Hematopoietic multipotent progenitor cell (in vitro differentiated cells): Measurements from ENCODE around the gene S100B. TPM values are rescaled to one million over a fixed set of nuclear protein-coding genes. Genes with fewer than 3 reads are reported as not detected.
"Not testable (repeated sequence)": the region's sequence is repeated elsewhere in the genome, so short reads cannot be mapped to it uniquely, and the experiment has no call there.

ENCODE experiments used
- DNase-seq, 3 donors: peaks; one replicate each; pipeline ENCODE4 v3.0.0-alpha.2; 2011 to 2015; ENCODE audit warnings: low read depth in 2 of 3, low spot score in 2 of 3
- total RNA-seq: library from RNA; depleted of rRNA; stranded (reverse); fragments of >200 nt; gene quantifications from one replicate; pipeline ENCODE4 v1.2.3, GENCODE V29; 2012

The S100B gene
- total RNA-seq, 1 donor = 0.81 TPM

GRCh38 chr21:46605767-46606426 is 1.0 kb upstream of the S100B start:
- DNase-seq = peak in 2 of 3 donors; percentile 78 to 91

GRCh38 chr21:46604329-46604974 is 430 bp downstream of the S100B start:
- DNase-seq = no peak

GRCh38 chr21:46603228-46603627 is 1.7 kb downstream of the S100B start:
- DNase-seq = no peak

GRCh38 chr21:46600978-46601377 is 3.9 kb downstream of the S100B start:
- no peak for DNase-seq

- DNase-seq = no peak
Observed at GRCh38 chr21:46600305-46600704, 4.6 kb downstream of the S100B start.

- DNase-seq = no peak
Observed at GRCh38 chr21:46598581-46599572, 6.0 kb downstream of the S100B start.

- no peak for DNase-seq
Observed at GRCh38 chr21:46597896-46598343, 7.0 kb downstream of the S100B start.

- DNase-seq = no peak
Observed at GRCh38 chr21:46597031-46597430, 7.9 kb downstream of the S100B start.

GRCh38 chr21:46596201-46596600 is 8.7 kb downstream of the S100B start:
- DNase-seq = no peak

- no peak for DNase-seq
Observed at GRCh38 chr21:46594276-46594675, 10.6 kb downstream of the S100B start.

GRCh38 chr21:46585191-46585953 is 19.5 kb downstream of the S100B start:
- no peak for DNase-seq

- DNase-seq = no peak
Observed at GRCh38 chr21:46581780-46582307, 23.0 kb downstream of the S100B start.

- not testable (repeated sequence) for DNase-seq
Observed at GRCh38 chr21:46579394-46579793, 25.5 kb downstream of the S100B start.

- DNase-seq = not testable (repeated sequence)
Observed at GRCh38 chr21:46577786-46578185, 27.1 kb downstream of the S100B start.

- DNase-seq = no peak
Observed at GRCh38 chr21:46572850-46573249, 32.0 kb downstream of the S100B start.

GRCh38 chr21:46570631-46571030 is 34.3 kb downstream of the S100B start:
- DNase-seq = no peak

GRCh38 chr21:46570119-46570518 is 34.8 kb downstream of the S100B start:
- DNase-seq = no peak

GRCh38 chr21:46569081-46569480 is 35.8 kb downstream of the S100B start:
- DNase-seq = no peak

- DNase-seq = no peak
Observed at GRCh38 chr21:46568562-46568961, 36.3 kb downstream of the S100B start.

GRCh38 chr21:46567348-46567747 is 37.5 kb downstream of the S100B start:
- no peak for DNase-seq
